GM18868 (cell line): ENCODE results near the gene CRACR2A.

Source experiments
- ATAC-seq: cut with Tn5 transposase; IDR thresholded peaks from one replicate; pipeline ENCODE4 v1.9.1; 2021; ENCODE audit warnings: mild to moderate bottlenecking, moderate library complexity; ENCODE audit not compliant: unreplicated experiment

CRACR2A gene

DNA sequence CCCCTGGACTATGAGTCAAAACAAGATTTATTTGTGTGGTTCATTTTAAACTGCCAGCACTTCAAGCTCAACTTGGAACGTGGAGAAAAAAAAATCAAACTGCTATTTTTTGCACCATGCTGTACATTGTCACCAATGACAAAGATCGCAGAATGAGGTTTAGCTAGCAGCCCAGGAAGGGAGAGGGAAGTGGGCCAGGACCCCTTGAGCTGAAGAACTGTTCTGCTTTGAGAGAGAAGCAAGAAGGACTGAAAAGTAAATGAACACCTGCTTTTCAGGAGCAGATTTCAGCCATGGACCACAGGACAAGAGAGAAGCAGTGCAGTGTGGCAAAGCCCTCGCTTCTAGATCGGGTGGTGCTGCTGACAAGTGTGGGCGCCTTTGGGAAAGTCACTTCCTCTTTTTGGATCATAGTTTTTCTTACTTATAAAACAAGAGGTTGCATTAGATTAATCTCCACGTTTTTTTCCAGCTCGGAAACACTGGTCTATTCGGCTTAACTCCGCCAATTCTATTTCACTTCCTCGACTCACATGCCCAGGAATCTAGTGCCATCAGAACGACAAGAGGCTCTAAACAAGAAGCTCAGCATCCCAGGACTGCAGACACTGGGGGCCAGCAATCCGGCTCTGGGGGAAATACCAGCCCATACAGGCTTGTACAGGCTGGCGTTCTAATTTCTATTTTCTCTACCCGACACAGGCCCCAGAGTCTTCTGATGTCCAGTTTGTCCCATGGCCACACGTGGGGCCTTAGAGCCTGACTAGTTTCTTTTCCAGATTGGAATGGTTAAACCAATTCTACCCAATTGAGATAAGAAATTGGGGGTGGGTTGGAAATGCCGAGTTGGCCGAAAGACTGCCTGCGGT is 129.9 kb downstream of the CRACR2A start:
- no peak for ATAC-seq

DNA sequence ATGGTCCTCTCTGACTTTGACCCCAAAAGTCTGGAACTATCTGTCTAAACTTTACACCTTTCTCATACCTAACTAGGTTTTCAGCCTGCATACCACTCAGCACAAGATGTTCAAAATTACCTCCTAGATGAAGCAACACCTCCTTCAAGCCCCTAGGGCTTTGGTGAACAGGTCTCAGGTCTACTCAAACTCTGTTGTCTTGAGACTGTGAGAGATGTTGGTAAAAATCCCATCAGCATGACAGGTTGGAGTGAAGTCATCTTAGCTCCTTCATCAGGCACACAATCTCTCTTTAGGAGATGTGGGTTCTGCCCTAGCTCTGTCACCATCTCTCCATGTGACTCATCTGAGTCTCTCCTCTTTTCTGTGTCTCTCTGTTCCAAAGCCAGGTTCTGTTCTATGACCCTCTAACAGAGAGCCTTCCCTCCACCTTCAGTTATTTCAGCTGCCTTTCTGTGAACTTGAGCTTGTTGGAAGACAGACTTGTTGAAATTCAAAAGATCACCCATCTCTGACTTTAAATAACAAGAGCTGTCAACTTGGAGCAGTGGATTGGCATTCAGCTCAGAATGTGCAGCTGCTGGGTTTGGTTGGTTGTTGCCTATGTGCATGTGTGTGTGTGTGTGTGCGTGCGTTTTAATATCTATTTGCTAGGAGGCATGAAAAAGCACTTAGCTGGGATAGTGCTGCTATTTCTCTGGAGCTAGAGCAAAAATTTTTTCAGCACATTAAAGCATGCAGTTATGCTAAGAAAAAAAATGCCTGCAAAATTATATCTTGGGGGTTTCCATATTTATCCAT is 130.7 kb downstream of the CRACR2A start:
- ATAC-seq: no peak

GRCh38 chr12:3620856-3621255 is 132.1 kb downstream of the CRACR2A start:
- ATAC-seq: no peak

DNA sequence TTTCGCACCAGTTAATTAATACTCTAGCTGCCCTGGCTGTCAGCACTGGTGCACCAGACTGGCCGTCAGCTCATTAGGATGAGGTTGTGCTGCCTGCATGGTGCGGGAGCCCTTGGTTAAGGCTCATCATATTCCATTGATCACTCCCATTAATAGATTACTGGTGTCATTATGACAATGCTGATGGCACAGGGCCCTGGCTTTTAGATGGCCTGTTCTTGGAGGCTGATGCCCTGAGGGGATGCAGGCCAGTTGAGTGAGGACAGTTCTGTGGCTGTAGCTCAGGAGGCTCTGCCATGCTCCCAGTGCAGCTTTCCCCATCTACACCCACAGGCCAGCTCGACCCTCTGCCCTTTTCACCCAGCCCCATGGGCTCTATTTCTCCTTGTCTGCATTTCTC is 135.3 kb downstream of the CRACR2A start:
- no peak for ATAC-seq

GRCh38 chr12:3615862-3616261 is 137.0 kb downstream of the CRACR2A start:
- no peak for ATAC-seq

DNA sequence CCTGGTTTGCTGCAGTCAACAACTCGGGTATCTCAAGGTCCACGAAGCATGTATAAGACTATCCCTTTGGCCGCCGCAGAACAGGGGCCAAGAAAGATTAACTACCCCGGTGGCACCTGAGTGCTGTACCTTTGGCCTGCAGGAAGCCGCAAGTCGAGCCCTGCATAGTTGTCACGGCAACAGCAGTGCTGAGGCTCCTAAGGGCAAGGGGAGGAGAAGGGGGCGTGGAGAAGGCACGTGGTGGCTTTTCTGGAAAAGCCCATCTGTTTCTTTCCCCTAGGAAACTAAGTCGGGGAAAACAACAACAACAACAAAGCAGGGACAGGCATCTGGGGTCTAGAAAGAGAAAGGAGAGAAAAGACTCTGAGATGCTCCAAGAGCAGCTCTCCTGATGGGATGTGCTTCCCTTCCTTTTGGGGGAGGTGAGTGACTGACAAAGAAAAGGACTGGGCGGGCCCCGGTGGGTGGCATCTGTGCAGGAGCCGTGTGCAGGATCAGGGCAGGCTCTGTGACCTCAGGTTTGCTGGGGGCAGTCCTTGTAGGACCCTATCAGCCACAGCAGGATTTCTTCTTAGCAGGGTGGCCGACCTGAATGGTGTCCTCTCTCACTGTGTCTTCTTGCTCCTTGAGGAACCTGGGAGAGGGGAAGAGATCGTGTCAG is 138.0 kb downstream of the CRACR2A start:
- ATAC-seq: no peak

GRCh38 chr12:3613641-3614395 is 139.1 kb downstream of the CRACR2A start:
- ATAC-seq: no peak

- ATAC-seq: no peak
Measured at GRCh38 chr12:3611860-3612703, 140.8 kb downstream of the CRACR2A start.

- no peak for ATAC-seq
Measured at GRCh38 chr12:3607821-3608220, 145.1 kb downstream of the CRACR2A start.

DNA sequence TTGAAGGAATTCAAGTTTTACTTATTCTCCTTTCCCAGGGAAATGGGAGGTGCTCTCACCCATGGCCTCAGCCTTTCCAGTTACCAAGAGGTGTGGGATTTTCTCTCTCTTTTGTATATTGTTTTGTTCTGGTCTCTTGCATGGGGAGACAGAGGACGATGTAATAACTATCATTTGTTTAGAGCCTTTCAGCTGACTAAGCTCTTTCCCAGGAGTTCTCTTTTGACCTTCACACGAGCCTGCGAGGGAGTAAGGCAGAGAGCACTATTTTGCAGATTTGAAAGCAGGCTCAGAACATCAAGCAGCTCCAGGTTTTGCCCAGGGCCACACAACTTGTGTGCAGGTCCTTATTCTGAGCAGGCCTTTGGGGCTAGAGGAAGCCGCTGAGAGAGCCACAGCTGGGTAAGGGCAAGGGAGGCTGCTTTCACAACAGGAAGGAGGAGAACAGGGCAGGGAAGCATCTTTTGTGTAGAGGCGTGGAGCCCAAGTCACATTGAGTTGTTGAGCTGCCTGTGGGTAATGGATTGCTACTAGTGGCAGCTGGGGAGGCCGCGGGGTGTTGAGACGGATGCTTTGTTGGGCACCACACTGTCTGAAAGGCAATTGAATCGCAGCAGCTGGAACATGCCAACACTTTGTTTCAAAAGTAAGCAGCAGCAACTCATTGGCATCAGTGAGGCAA is 145.7 kb downstream of the CRACR2A start:
- ATAC-seq: no peak

GRCh38 chr12:3606128-3606527 is 146.8 kb downstream of the CRACR2A start:
- ATAC-seq: no peak

DNA sequence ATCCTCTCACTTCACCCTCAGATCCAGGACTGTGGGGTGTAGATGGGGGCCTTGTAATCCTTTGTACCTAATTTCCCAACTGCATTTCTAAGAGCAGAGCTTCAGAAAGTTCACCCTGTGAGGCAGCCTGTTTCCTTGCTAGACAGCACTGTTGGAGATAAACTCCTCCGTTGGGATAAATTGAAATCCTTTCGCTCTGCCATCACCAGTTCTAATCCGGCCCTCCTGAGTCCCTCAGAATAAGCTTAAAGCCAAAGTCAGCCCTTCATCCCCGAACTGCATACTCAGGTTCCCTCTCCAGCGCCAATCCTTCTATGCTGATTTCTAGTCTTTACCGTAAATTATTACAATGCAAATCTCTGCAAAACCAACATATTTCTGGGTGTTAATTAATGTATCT is 147.2 kb downstream of the CRACR2A start:
- ATAC-seq: no peak

- ATAC-seq: no peak
Measured at GRCh38 chr12:3604748-3605586, 147.9 kb downstream of the CRACR2A start.

- no peak for ATAC-seq
Measured at GRCh38 chr12:3604286-3604685, 148.6 kb downstream of the CRACR2A start.

- ATAC-seq: no peak
Measured at GRCh38 chr12:3603576-3603975, 149.3 kb downstream of the CRACR2A start.

- ATAC-seq: no peak
Measured at GRCh38 chr12:3602488-3602887, 150.4 kb downstream of the CRACR2A start.

DNA sequence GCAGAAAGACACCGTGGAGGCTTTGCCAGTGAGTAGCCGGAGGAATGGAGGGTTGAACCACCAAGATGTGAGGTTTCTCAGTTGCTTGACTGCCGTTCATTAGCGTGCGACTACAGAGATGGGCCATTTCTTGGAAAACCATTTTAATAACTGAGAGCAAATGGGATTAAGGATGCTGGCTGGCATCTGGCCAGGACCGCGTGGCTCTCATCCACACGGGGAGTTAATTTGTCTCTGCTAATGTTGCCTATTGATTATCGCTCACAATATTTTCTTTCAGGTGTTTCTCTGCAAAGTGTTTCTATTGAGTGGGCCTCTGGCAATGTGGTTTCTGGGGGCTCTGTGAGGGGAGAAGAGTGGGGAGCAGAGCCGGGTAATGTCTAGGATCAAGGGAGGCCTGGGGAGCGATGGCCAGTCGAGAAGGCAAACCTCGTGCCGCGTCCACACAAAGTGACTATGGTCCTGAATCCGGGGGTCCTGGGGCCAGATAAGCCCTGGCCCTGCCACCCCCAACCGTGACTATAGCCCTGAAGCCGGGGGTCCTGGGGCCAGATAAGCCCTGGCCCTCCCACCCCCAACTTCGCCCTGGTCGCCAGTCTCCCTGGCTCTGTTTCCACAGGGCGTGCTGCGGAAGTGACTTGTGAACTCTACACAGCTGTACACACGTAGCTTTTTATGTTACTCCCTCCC is 151.3 kb downstream of the CRACR2A start:
- no peak for ATAC-seq

- ATAC-seq: no peak
Measured at GRCh38 chr12:3600951-3601350, 152.0 kb downstream of the CRACR2A start.
